Measurements from ENCODE around the gene DDAH2.
A peak's percentile ranks its signal among the peaks of the same experiment; 100 is the strongest.

The DDAH2 gene

DNA sequence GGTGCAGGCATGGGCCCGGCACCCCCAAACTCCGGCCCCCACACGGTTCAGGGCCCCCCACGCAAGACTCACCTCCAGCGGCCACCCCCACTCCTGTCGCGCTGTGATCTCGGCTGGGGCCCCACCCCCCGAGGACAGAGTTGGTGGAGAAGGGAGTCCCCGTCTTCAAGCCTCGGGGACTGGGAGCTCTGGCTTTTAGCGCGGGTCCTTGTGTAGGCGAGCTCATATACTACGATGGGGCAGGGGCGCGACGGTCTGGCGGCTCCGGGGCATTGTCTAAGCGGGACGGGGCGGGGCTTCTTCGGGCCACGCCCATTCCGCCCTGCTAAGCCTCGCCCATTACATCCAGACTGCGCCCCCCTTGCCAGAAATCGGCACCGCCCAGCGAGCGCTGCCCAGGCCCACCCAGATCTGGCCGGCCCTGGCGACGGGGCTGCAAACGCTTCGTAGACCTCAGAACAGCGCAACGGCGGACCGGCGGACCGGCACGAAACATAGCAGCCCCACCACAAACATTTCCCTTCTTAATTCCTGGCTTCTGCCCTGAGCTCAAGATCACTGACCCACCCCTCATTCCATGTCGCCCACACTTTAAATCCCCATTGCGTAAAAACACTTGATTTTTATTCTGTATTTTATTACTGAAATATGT lies 1.0 kb upstream of the DDAH2 start:
- DNase-seq: peak; percentile 58

DNA sequence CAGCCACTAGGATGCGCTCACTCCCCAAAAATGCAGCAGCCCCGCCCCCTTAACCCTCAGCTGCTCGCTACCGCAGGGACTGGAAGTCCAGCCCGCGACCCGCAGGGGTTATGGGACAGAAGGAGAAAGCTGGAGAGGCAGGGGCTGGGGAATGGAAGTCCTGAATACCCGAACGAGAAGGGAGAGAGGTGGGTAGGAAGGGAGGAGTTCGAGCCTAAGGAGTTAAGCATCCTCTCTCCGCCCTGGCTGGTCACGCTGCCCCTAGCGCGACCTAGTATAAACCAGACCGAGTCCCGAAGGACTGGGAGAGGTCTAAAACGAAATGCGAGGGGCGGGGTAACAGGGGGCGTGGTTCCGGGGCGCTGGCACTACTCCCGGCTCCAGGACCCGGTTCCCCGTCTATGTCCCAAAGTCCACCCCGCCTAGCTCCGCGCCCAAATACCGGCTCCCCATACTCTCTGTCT lies 448 bp upstream of the DDAH2 start:
- DNase-seq: peak; percentile 75

DNA sequence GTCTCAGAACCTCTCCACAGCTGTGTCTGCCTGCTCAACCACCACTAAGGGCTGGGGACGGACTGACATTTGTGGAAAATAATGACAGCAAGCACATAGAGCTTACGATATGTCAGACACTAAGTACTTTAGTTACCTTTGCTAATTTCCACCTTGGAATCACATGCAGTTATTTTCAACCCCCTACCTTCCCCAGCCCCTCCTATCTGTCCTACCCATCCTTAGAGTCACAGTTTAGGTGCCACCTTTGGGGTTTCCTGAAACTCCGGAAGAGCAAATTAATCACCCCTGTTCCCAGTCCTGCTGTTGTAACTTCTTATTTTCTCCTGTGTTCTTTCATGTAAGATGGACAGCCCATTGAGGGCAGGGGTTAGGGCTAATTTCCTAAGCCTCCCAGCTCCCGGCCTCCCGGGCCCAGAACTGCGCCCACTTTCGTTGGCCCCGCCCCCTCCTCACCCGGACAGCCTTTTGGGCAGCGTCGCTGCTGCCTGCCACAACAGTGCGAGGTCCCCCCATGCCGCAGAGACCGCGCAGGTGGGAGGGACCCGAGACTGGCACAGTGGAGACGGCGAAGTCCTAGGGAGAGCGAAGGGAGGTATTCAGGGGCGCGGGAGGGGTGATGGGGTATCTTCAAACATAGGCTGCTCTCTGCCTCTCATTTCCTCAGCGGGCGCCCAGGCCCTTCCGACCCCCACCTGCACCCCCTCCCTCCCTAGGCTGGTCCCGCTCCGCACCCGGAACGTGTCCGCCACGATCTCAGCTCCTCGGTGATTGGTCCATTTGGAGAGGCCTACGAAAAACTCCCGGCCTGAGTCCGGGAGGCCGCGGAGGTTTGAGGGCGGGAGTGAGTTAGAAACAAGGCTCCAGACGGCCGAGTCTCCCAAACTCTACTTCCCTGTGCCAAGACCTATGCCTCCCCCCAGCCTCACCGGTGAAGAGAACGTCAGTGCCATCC lies 1.1 kb downstream of the DDAH2 start:
- DNase-seq: no peak

DNA sequence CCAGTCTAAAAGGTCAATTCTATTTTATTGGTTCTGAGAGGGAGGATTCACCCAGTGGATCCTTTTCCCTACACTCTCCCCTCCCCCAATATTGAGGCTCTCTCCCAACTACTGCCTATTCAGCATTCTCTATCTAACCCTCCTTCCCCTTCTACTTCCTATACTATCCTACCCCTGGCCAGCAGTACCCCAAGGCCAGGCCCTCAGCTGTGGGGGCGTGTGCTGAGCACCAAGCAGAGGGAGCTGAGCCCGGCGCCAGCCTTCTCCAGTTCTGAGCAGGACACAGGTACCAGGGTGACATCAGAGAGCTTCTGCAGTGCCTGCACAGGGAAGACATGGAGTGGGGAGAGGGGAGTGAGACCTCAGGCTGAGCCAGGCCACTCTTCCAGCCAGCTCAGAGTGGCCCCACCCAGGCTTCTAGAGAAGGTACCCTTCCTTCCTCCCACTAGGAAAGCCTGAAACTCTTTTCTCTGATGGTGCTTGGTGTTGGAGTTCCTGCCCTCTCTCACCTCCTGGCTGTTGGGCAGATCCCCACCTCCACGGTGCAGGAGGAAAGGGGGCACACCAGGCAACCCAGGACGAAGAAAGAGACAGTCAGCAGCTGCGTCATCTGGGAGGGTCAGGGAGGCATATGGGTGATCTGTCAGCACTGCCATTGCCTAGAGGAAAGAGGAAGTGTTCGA lies 1.9 kb downstream of the DDAH2 start:
- no peak for DNase-seq

DNA sequence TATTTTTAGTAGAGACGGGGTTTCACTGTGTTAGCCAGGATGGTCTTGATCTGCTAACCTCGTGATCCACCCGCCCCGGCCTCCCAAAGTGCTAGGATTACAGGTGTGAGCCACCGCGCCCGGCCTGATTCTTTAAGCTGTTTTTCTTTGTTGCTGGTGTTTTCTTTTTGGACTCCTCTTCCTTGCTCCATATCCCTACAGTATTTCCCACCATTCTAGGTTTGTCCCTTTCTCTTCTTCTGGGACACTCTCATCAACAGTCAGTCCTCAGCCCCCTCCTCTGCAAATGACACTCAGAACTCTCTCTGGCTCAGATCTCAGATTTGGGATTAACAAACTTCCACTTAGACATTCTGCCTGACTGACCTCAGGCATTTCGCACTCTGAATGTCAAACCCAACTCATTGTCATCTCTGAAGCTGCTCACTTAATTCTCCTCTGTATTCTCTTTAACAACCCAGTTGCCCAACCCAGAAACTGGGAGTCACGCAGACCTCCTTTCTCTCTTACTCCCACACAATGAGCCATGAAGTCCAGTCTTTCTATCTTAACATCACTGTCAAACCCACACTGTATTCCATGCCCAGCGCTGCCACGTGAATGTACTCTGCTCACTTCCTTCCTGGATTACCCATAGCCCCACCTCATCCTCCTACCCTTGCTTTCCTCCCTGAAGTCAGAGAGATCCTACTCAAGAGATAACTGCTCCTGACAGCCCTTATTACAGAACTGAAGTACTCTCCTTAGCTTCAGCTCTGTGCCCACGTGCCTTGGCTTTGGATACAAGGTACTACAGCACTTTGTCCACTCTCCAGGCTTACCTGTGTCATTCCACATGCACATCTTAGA lies 3.4 kb downstream of the DDAH2 start:
- DNase-seq: no peak

DNA sequence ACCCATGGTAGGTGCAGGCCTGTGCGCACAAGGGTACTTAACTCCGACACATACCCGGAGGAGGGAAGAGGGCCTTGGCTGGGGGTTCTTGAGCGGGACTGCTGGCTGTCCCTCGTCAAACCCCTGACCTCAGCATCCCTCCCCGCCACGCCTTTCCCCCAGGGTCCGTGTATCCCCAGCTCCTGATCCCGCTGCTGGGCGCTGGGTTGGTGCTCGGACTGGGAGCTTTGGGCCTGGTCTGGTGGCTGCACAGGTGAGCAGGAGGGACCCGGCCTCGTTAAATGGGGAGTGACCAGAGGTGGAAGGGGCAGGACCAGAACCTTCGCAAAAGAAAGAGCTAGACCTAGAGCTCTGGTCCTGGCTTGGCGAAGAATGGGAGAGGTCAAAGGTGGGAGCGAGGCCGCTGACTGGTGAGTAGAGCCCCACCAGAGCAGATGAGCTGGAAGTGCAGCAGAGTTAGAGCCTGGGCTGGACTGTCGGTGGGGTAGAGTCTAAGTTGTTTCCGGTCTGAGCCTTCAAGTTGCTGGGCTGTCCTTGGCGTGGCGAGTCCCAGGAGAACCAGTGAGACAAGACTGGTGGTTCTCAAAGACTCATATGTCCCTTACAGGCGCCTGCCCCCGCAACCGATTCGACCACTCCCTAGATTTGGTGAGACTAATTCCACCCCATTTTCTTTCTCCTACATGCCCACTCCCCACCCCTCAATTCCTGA lies 5.0 kb downstream of the DDAH2 start:
- no peak for DNase-seq

DNA sequence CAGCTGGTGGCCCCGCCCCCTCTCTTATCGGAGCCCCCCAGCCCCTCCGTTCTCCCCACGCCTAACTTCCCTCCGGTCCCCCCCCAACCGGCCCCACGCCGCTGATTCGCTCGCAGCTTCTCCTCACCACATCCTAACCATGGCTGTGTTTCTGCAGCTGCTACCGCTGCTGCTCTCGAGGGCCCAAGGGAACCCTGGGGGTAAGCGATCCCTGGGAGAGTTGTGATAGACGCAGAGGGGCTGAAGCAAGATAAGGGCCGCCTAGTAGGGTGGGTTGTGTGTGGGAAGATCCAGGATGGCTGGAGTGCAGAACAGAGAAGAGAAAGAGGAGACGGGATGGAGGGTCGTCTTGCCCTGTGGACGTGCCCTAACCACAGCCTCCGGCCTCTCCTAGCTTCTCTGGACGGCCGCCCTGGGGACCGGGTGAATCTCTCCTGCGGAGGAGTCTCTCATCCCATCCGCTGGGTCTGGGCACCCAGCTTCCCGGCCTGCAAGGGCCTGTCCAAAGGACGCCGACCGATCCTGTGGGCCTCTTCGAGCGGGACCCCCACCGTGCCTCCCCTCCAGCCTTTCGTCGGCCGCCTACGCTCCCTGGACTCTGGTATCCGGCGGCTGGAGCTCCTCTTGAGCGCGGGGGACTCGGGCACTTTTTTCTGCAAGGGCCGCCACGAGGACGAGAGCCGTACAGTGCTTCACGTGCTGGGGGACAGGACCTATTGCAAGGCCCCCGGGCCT lies 5.7 kb downstream of the DDAH2 start, which contains the start of gene MPIG6B:
TSS of gene MPIG6B (plus strand) at position 129 of the 735 bp plus-strand sequence. CDS start at position 140, 11 bp downstream.
- DNase-seq: no peak

DNA sequence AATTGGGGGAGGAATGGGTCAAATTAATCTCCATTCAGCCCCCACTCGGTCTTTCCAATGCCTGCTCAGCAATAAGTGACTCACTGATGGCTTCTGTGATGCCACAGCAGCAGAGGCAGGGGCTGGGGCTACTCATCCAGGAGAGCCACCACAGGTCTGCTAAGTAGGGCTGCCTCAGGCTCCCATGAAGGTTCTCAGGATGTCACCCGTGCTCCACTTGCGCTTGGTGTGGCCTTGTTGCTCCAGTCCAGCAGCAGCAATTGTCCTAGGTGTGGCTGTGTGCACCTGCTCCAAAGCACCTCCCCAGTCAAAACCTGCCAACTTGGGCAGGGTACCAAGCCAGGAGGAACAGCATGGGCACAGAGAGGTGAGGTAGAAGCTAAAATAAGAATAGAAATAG lies 6.9 kb downstream of the DDAH2 start:
- no peak for DNase-seq

DNA sequence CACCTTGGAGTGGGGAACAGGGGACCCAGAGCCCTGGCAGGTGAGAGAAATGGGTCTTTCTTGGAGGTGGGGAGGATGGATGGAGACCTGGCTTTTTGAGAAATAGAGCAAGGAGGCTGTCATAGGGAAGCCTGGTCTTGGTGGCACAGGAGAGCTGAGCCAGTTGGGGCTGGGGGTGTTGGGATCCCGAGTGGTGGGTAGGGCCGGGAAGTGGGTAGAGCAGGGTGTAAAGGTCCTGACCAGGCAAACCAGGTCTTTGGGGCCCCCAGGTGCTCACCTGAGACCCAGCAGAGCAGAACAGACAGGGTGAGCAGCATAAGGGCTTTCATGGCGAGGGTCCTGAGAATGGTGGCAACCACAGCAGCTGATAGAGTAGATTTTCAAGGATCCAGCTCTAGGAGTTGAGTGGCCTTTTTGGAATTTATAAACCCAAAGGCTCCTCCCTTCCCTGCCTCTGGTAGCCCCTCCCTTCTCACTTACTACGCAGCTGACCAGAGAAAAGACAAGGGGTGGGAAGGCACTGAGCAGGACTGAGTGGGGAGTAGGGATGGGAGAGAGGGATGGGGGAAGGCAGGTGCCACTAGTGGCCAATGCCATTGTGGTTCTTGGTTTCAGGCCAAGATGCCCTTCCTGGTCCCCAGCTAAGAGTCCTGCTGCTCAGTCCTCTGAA lies 7.6 kb downstream of the DDAH2 start, which contains the start of gene LY6G6C:
TSS of gene LY6G6C (minus strand) at position 396 of the 670 bp plus-strand sequence. CDS start at position 329, 67 bp downstream.
- DNase-seq: no peak

DNA sequence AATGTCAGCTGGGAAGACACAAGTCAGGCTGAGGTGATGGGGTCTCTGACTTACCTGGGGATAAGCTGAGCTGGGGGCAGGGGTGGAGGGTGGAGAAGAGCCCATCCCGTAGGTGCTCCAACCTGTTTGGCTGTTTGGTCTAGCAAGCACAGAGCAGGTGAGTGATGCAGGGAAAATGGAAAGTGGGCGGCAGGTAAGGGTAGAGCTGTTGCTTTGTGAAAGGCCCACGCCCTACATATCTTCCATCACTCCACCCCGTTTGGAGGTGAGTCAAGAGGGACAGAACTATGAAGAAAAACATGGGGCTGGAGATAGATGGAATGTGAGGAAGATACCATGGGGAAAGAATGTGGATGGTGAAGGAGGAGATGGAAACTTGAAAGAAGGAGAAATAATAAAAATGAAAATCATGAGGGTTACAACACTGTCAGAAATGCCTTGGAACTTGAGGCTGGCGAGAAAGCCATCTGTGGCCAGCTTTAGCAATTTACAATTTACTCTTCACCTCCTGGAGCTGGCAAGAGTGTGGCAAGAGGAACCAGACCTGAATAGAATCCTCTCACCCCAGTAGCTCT lies 8.8 kb downstream of the DDAH2 start:
- DNase-seq: no peak

DNA sequence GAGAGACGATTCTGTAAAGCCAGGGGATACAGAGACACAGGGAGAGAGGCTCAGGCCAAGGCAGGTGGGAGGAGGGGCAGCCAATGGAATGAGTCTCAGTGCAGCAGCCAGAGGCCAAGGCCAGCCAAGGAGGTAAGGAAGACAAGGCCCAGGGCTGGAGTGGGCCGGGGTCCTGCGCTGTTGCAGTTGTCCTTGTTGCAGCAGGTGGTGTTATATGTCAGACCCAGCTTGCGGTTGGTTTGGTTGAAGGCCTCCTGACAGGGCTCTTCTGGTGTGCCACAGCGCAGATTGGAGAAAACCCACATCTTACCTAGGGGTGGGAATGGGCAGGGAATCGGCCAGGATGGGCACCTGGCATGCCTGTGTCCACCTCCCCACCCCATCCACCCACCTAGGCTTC lies 10.1 kb downstream of the DDAH2 start:
- no peak for DNase-seq

DNA sequence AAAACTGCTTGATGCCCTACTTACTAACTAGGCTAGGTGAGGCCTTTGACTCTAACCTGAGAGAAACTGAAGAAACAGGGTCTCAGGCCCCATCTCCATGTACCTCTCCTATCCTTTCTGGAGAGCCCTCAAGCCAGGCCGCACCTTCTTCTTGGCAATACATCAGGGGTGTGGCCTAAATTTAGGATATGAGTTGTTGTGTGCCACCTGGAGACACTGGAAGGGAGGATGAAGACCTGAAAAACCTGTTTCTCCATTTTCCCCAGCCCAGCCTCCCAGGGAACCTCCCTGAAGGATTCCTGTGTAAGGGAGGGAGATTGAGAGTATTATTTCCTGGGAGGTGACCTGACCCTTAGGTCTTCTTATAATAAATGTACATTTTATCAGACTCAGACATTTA lies 10.8 kb downstream of the DDAH2 start:
- DNase-seq: no peak

DNA sequence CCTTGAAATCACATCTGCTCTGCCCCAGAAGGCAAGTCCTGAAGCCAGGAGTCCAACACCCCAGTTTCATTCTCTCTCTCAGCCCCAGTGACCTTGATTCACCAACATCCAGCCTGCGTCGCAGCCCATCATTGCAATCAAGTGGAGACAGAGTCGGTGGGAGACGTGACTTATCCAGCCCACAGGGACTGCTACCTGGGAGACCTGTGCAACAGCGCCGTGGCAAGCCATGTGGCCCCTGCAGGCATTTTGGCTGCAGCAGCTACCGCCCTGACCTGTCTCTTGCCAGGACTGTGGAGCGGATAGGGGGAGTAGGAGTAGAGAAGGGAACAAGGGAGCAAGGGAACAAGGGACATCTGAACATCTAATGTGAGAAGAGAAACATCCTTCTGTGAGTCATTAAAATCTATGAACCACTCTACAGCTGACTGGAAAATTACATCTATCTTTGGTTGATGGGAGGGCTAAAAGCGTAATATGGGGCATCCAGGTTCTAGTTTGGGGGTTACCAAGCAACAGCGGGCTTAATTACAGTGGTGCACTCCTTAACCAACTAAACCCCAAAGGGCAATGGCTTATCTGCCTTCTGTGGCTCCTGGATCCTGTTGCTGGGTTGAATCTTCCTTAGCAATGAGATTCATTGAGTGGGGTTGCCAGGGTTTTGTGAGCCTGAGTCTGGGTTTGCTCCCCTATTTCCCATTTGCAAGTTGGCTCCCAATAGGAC lies 11.4 kb downstream of the DDAH2 start:
- DNase-seq: no peak

DNA sequence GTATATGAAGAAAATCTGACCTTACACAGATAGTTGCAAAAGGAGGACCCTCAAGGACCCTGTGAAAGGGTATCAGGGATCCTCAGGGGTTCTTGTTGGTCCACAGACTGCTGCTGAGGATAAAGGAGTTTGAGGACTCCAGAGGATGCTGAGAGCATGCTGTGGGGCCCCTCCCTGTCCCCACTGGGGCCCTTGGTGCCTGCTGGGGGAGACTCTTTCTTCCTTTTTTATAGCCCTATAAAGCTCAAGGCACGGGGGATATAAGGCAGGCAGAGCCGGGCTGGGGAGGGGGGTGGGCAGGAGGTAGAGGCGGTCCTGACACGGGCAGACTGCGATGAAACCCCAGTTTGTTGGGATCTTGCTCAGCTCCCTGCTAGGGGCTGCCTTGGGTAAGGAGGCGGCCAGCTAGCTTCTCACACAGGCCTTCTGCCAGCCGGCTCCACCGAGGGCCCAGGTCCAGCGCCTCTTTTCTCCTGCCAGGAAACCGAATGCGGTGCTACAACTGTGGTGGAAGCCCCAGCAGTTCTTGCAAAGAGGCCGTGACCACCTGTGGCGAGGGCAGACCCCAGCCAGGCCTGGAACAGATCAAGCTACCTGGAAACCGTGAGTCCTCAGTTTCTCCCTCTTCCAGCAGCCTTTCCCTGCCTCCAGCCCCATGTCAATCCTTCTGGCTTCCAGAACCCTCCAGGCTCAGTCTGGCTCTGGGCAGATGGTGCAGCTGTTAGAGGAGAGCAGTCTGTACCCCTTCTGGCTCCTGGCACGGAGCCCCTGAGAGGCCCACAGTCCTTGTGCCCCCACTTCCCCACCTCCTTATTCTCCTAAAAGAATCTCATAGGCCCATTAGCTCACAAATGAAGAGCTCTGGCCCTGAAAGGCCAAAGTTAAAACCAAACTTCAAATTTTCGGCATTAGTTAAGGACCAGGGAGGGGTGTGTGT lies 13.8 kb downstream of the DDAH2 start, which contains the start of gene LY6G6D:
TSS of gene LY6G6D (plus strand) at position 327 of the 937 bp plus-strand sequence. CDS start at position 335, 8 bp downstream.
- no peak for DNase-seq

DNA sequence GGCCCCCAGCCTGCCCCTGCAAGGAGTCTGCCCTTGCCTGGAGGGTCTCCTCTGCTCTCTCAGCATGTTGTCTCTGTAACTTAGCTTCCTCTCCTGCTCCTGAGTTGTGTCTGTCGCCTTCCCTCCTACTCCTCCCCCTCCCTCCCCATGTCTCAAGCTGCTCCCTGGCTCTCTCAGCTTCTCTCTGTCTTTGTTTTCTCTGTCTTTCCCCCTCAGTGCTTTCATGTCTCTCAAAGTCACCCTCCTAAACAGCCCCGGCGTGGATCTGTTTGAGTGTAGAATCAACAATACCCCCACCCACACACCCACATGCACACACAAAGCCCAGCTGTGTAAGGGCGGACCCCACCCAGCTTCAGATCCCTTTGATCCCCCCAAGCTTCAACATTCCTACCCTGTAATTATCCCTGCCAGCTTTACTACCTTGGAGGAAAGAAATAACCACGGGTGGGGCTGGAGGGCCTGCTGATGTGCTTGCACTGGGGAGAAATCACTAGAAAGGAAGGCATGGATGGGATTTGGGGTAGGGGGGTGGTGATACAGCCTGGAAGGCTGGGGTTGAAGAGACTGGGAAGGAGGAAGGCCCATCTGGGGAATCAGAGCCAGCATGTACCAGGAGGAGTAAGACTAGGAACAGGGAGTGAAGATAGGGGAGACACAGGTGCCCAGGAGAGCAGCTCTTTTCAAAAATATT lies 15.0 kb downstream of the DDAH2 start:
- DNase-seq: no peak

DNA sequence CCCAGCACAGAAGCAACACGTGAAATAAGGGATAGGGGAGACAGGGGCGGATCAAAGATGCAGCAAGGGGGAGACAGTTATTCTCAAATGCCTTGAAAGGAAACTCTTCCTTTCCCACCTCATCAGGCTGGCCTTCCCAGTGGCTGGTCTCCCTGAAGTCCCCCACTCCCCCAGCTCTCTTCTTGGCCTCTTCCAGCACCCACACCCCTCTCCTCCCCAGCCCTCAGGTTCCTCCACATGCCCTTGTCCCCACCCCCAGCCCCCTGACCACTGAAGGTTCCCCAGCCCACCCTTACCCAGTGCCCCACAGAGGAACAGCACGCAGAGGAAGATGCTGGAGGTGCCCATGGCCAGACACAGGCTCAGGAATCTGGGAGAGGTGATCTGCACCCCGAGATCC lies 15.6 kb downstream of the DDAH2 start:
- DNase-seq: no peak

DNA sequence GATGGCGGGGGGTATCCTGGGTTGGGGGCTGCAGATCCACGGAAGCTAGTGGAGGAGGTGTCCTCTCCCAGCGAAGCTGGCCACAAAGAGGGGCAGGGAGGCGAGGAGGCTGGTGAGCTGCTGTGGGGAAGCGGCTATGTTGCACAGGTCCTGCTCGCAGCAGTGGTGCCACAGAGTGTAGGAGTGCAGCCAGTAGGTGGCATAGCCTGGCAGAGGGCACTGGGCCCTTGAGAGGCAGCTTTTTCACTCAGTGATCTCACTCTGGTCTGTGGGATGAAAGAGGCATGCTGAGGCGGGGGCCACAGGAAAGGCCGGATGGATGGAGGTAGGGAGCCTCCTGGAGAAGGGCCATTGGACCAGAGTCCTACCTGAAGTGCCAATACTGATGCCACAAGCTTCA lies 16.8 kb downstream of the DDAH2 start:
- no peak for DNase-seq

Data from stimulated activated naive CD4-positive, alpha-beta T cell treated with Interleukin-2 at 50 U/mL for 16 hours (primary cell).